Measurements from ENCODE around the gene TEX26.
A peak's percentile ranks its signal among the peaks of the same experiment; 100 is the strongest.

TEX26 gene

GRCh38 chr13:31011901-31012654 lies 79.6 kb downstream of the TEX26 start:
- DNase-seq (ENCODE audit: low read depth) = no peak

DNA sequence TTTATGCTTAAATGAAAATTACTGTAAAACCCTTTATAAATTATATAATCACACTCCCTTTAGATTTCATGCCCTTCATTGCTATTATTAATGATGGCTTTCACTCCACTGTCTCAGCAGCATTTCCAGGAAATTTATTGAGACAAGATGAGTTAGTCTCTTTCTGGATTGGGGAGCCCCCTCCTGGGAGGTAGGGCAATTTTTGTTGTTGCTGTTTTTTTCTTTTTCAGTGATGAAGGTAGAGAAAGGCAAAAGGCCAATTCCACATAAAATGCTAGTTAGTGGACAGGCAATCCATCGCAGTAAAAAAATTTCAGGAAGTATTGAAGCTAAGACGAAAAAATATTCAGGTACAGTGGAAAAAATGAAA lies 80.2 kb downstream of the TEX26 start:
- DNase-seq (ENCODE audit: low read depth) = peak; percentile 52

GRCh38 chr13:31014456-31014855 lies 82.0 kb downstream of the TEX26 start:
- no peak for DNase-seq (ENCODE audit: low read depth)

- DNase-seq (ENCODE audit: low read depth) = no peak
Measured at GRCh38 chr13:31015199-31015598, 82.7 kb downstream of the TEX26 start.

GRCh38 chr13:31016342-31017325 lies 84.2 kb downstream of the TEX26 start:
- DNase-seq (ENCODE audit: low read depth) = no peak

- no peak for DNase-seq (ENCODE audit: low read depth)
Measured at GRCh38 chr13:31018511-31018910, 86.1 kb downstream of the TEX26 start.

- DNase-seq (ENCODE audit: low read depth) = peak; percentile 54
Measured at GRCh38 chr13:31020996-31021395, 88.5 kb downstream of the TEX26 start.

- no peak for DNase-seq (ENCODE audit: low read depth)
Measured at GRCh38 chr13:31022288-31022895, 89.9 kb downstream of the TEX26 start.

GRCh38 chr13:31022928-31023530 lies 90.6 kb downstream of the TEX26 start:
- peak; percentile 72 for DNase-seq (ENCODE audit: low read depth)

Data from EH (cell line).